GM19025 (cell line): ENCODE measurements around the gene TNS1.

Experiments used
- ATAC-seq: cut with Tn5 transposase; IDR thresholded peaks from one replicate; pipeline ENCODE4 v1.9.1; 2021; ENCODE audit warnings: mild to moderate bottlenecking, low read depth, moderate library complexity; ENCODE audit not compliant: unreplicated experiment

Gene TNS1

GRCh38 chr2:217761645-217762277 lies 241.0 kb downstream of the TNS1 start:
- ATAC-seq, result no peak

- no peak for ATAC-seq
These were observed 242.8 kb downstream of the TNS1 start for GRCh38 chr2:217759991-217760390.

GRCh38 chr2:217757108-217757463 lies 245.7 kb downstream of the TNS1 start:
- ATAC-seq, result no peak

- ATAC-seq, result no peak
These were observed 246.3 kb downstream of the TNS1 start for GRCh38 chr2:217756375-217757107.

GRCh38 chr2:217755027-217755745 lies 247.6 kb downstream of the TNS1 start:
- ATAC-seq, result no peak

GRCh38 chr2:217753460-217754200 lies 249.2 kb downstream of the TNS1 start:
- no peak for ATAC-seq

GRCh38 chr2:217752714-217753459 lies 249.9 kb downstream of the TNS1 start:
- no peak for ATAC-seq

- ATAC-seq, result no peak
These were observed 250.8 kb downstream of the TNS1 start for GRCh38 chr2:217751952-217752351.

GRCh38 chr2:217751192-217751591 lies 251.6 kb downstream of the TNS1 start:
- no peak for ATAC-seq
